Right renal pelvis (tissue), 4 donors: Measurements from ENCODE around the gene RTL1. TPM values are rescaled to one million over a fixed set of nuclear protein-coding genes. Genes with fewer than 3 reads are reported as not detected.

Source experiments
- DNase-seq, 4 donors: peaks; one replicate each; pipeline ENCODE4 v3.0.0-alpha.2; 2013; ENCODE audit warnings: low read depth in 4 of 4, low spot score in 3 of 4, missing footprints in 1 of 4
- polyA plus RNA-seq, 4 donors: library from polyadenylated mRNA; unstranded; fragments of 120-200 nt; gene quantifications; one replicate each; pipeline ENCODE4 v1.2.1, GENCODE V29; 2013; ENCODE audit not compliant: insufficient read length in 4 of 4

RTL1 gene
- polyA plus RNA-seq, result under 1 TPM in 2 of 4 donors, not detected in 2; 0.06 to 0.08 TPM

- DNase-seq, result no peak
Measured at GRCh38 chr14:100903672-100904185, at the start of gene RTL1. TSS of gene RTL1 (minus strand) at chr14:100903722. CDS start at chr14:100884788, 18,934 bp downstream.

- DNase-seq, result no peak
Measured at GRCh38 chr14:100950024-100950423, 46.5 kb upstream of the RTL1 start.

- DNase-seq, result no peak
Measured at GRCh38 chr14:100944052-100944451, 40.5 kb upstream of the RTL1 start.

- no peak for DNase-seq
Measured at GRCh38 chr14:100930270-100930669, 26.7 kb upstream of the RTL1 start.

GRCh38 chr14:100915560-100915959 lies 12.0 kb upstream of the RTL1 start:
- no peak for DNase-seq

GRCh38 chr14:100914597-100915021 lies 11.1 kb upstream of the RTL1 start:
- DNase-seq, result no peak

- no peak for DNase-seq
Measured at GRCh38 chr14:100911665-100912316, 8.3 kb upstream of the RTL1 start.

- no peak for DNase-seq
Measured at GRCh38 chr14:100910888-100911664, 7.6 kb upstream of the RTL1 start.

- DNase-seq, result no peak
Measured at GRCh38 chr14:100909439-100909838, 5.9 kb upstream of the RTL1 start.

GRCh38 chr14:100907240-100907639 lies 3.7 kb upstream of the RTL1 start:
- no peak for DNase-seq

- DNase-seq, result no peak
Measured at GRCh38 chr14:100906420-100906819, 2.9 kb upstream of the RTL1 start.

GRCh38 chr14:100905166-100905565 lies 1.6 kb upstream of the RTL1 start:
- DNase-seq, result no peak

- no peak for DNase-seq
Measured at GRCh38 chr14:100904307-100905087, 975 bp upstream of the RTL1 start.

- no peak for DNase-seq
Measured at GRCh38 chr14:100903134-100903468, 421 bp downstream of the RTL1 start.

- no peak for DNase-seq
Measured at GRCh38 chr14:100902295-100903133, 1.0 kb downstream of the RTL1 start.

- DNase-seq, result no peak
Measured at GRCh38 chr14:100901391-100902183, 1.9 kb downstream of the RTL1 start.

- no peak for DNase-seq
Measured at GRCh38 chr14:100900837-100901390, 2.6 kb downstream of the RTL1 start.

GRCh38 chr14:100899884-100900771 lies 3.4 kb downstream of the RTL1 start:
- no peak for DNase-seq
